ENCODE results near the gene AATK.

AATK gene

GRCh38 chr17:81140018-81140417 lies 26.0 kb downstream of the AATK start:
- TF ChIP-seq POLR2AphosphoS5 (IDR thresholded peaks at IDR 0.05; ENCODE audit: low read depth) (no peak), GABPA (IDR thresholded peaks at IDR 0.05; ENCODE audit: low read depth) (no peak), CTCF (IDR thresholded peaks at IDR 0.05; ENCODE audit: insufficient read depth, low read length) (no peak), SPI1 (IDR thresholded peaks at IDR 0.05; ENCODE audit: borderline replicate concordance, low read depth) (no peak)
- TF ChIP-seq, protein P1, sequence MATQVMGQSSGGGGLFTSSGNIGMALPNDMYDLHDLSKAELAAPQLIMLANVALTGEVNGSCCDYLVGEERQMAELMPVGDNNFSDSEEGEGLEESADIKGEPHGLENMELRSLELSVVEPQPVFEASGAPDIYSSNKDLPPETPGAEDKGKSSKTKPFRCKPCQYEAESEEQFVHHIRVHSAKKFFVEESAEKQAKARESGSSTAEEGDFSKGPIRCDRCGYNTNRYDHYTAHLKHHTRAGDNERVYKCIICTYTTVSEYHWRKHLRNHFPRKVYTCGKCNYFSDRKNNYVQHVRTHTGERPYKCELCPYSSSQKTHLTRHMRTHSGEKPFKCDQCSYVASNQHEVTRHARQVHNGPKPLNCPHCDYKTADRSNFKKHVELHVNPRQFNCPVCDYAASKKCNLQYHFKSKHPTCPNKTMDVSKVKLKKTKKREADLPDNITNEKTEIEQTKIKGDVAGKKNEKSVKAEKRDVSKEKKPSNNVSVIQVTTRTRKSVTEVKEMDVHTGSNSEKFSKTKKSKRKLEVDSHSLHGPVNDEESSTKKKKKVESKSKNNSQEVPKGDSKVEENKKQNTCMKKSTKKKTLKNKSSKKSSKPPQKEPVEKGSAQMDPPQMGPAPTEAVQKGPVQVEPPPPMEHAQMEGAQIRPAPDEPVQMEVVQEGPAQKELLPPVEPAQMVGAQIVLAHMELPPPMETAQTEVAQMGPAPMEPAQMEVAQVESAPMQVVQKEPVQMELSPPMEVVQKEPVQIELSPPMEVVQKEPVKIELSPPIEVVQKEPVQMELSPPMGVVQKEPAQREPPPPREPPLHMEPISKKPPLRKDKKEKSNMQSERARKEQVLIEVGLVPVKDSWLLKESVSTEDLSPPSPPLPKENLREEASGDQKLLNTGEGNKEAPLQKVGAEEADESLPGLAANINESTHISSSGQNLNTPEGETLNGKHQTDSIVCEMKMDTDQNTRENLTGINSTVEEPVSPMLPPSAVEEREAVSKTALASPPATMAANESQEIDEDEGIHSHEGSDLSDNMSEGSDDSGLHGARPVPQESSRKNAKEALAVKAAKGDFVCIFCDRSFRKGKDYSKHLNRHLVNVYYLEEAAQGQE (IDR thresholded peaks at IDR 0.05; ENCODE audit: insufficient replicate concordance, low read depth), result no peak
- peaks cover 4% of the 10 kb centered on the region for H3K27me3 ChIP-seq (ENCODE audit: insufficient read depth, poor library complexity, severe bottlenecking)
- no peak overlapping the region for H3K4me3 ChIP-seq (replicated peaks; ENCODE audit: insufficient read depth, low read length)
- H3K27ac ChIP-seq (replicated peaks), result no peak overlapping the region
- DNase-seq (ENCODE audit: low read depth in 1 of 2, low spot score in 1 of 2), result no peak

- no peak overlapping the region for H3K4me3 ChIP-seq (replicated peaks; ENCODE audit: insufficient read depth, low read length)
- DNase-seq (ENCODE audit: low read depth in 1 of 2, low spot score in 1 of 2), result no peak
- TF ChIP-seq CTCF (IDR thresholded peaks at IDR 0.05; ENCODE audit: insufficient read depth, low read length), result no peak
- no peak for TF ChIP-seq GABPA (IDR thresholded peaks at IDR 0.05; ENCODE audit: low read depth)
- TF ChIP-seq, protein P1 (IDR thresholded peaks at IDR 0.05; ENCODE audit: insufficient replicate concordance, low read depth), result no peak
- no peak for TF ChIP-seq POLR2AphosphoS5 (IDR thresholded peaks at IDR 0.05; ENCODE audit: low read depth)
- TF ChIP-seq SPI1 (IDR thresholded peaks at IDR 0.05; ENCODE audit: borderline replicate concordance, low read depth), result no peak
- peaks cover 4% of the 10 kb centered on the region for H3K27me3 ChIP-seq (ENCODE audit: insufficient read depth, poor library complexity, severe bottlenecking)
- H3K27ac ChIP-seq (replicated peaks), result no peak overlapping the region
These were observed 26.6 kb downstream of the AATK start for GRCh38 chr17:81139428-81139827.

- H3K4me3 ChIP-seq (replicated peaks; ENCODE audit: insufficient read depth, low read length), result no peak overlapping the region
- H3K27ac ChIP-seq (replicated peaks), result no peak overlapping the region
- no peak for DNase-seq (ENCODE audit: low read depth in 1 of 2, low spot score in 1 of 2)
- TF ChIP-seq POLR2AphosphoS5 (IDR thresholded peaks at IDR 0.05; ENCODE audit: low read depth), result no peak
- H3K27me3 ChIP-seq (ENCODE audit: insufficient read depth, poor library complexity, severe bottlenecking), result peaks cover 4% of the 10 kb centered on the region
These were observed 27.5 kb downstream of the AATK start for GRCh38 chr17:81138500-81138899.

DNA sequence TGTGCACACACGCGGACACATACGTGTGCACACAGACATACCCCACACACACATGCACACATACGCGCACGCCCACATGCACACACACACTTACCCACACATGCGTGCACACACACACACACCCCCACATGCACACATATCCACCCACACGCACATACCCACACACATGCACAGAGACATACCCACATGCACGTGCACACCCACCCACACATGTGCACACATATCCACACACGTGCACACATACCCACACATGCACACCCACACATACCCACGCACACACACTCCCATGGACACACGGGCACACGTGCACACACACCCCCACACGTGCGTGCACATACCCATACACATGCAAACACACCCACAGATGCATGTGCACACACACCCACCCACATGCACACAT lies 27.9 kb downstream of the AATK start:
- no peak overlapping the region for H3K27ac ChIP-seq (replicated peaks)
- no peak overlapping the region for H3K4me3 ChIP-seq (replicated peaks; ENCODE audit: insufficient read depth, low read length)
- DNase-seq (ENCODE audit: low read depth in 1 of 2, low spot score in 1 of 2), result no peak
- no peak for TF ChIP-seq CTCF (IDR thresholded peaks at IDR 0.05; ENCODE audit: insufficient read depth, low read length)
- TF ChIP-seq POLR2AphosphoS5 (IDR thresholded peaks at IDR 0.05; ENCODE audit: low read depth), result no peak
- TF ChIP-seq SPI1 (IDR thresholded peaks at IDR 0.05; ENCODE audit: borderline replicate concordance, low read depth), result no peak
- no peak for TF ChIP-seq GABPA (IDR thresholded peaks at IDR 0.05; ENCODE audit: low read depth)
- peaks cover 4% of the 10 kb centered on the region for H3K27me3 ChIP-seq (ENCODE audit: insufficient read depth, poor library complexity, severe bottlenecking)
